H1 (cell line): Measurements from ENCODE around the gene ZBTB24. TPM values are rescaled to one million over a fixed set of nuclear protein-coding genes. Genes with fewer than 3 reads are reported as not detected.

Experiments
- ATF3 ChIP-seq: IDR thresholded peaks from 2 replicates; pipeline ENCODE4 v1.6.1; 2011; ENCODE audit warnings: low read depth, mild to moderate bottlenecking, low read length; ENCODE audit not compliant: insufficient read depth
- RBBP5 ChIP-seq: IDR thresholded peaks from 2 replicates; pipeline ENCODE4 v1.7.1; 2012; ENCODE audit warnings: low read depth, mild to moderate bottlenecking, inconsistent platforms, low read length, moderate library complexity, borderline replicate concordance
- RXRA ChIP-seq: IDR thresholded peaks from 2 replicates; pipeline ENCODE4 v1.6.1; 2011; ENCODE audit warnings: low read depth, mild to moderate bottlenecking, low read length, moderate library complexity; ENCODE audit not compliant: insufficient read depth
- TAF7 ChIP-seq: optimal IDR thresholded peaks from 2 replicates; pipeline ENCODE3; 2011; ENCODE audit warnings: low read depth, mild to moderate bottlenecking, inconsistent platforms, low read length, moderate library complexity, borderline replicate concordance
- polyA plus RNA-seq, 7 experiments: library from polyadenylated mRNA; depleted of rRNA in 3 of 7; stranded (reverse) in 5 of 7; unstranded in 2 of 7; fragments of >200 nt in 5 of 7; fragments of 200-250 nt in 2 of 7; gene quantifications; 1 replicate in 5 of 7; 2 replicates in 1 of 7; 4 replicates in 1 of 7; pipeline versions ENCODE4 v1.2.1 to v1.2.3, GENCODE V29; 2011 to 2013; ENCODE audit warnings: missing spikeins in 2 of 7, mixed read lengths in 2 of 7
- total RNA-seq: library from RNA; stranded (reverse); fragmentation: NEBNext Ultra II Directional; extraction: Animal tissue kit (Norgen Biotek cat#: 25700); gene quantifications from 2 replicates; pipeline ENCODE4 v1.2.1, GENCODE V29; 2021

The ZBTB24 gene
- total and polyA plus RNA-seq, 2 of the 8 experiments (the other 6 are each of a cell fraction or from before 2014, with no cell fraction given) = 7.5 to 21.0 TPM

GRCh38 chr6:109460161-109460829, 22.7 kb downstream of the ZBTB24 start (continued):
- TF ChIP-seq TAF7 (no peak), RBBP5 (no peak), RXRA (no peak), ATF3 (no peak)
